Stimulated activated CD8-positive, alpha-beta memory T cell treated with anti-CD3 and anti-CD28 coated beads, Interleukin-15, amount 100 ng/mL, for 1 hour (primary cell): ENCODE data around the gene MYO7B.
A peak's percentile ranks its signal among the peaks of the same experiment; 100 is the strongest.

Experiments used
- DNase-seq: peaks from one replicate; pipeline ENCODE4 v3.0.0-alpha.2; 2020; ENCODE audit warnings: low read depth

MYO7B gene

GRCh38 chr2:127638361-127639110, 103.1 kb downstream of the MYO7B start:
- DNase-seq = no peak

DNA sequence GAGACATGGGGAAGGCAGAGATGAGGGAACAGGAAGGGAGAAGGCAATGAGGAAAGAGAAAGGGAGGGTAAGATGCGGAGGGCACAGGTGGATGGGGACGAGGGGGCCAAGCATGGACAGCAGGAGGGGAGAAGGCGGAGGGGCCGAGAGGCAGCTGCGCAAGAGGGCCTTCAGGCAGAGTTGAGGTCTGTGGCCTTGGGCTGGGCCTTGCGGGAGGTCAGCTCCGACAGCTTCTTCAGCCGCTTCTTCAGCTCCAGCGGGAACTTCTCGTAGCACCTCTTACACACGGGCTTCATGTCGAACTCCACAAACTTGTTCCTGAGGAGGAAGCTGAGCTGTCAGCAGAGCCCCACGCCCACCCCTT, 103.6 kb downstream of the MYO7B start:
- DNase-seq = no peak

GRCh38 chr2:127640082-127641072, 104.9 kb downstream of the MYO7B start:
- DNase-seq = no peak

DNA sequence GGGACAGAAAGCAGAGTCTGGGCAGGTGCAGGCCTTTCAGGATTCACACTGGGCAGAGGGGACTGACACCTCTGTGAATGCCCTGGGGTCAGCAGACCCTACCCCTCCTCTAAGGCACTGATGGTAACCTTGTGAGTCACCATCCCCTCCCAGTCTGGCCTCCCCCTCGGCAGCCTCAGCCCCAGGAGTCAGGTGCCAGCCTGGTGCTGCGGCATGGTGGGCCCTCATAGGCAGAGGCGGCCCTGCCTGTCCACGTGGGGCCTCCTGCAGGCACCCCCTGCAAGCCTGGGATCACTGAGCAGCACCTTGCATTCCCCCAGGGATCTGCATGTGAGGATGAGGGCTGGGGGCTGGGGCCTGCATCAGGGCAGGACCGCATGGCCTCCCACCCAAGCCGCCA, 105.7 kb downstream of the MYO7B start:
- no peak for DNase-seq

GRCh38 chr2:127641846-127642507, 106.5 kb downstream of the MYO7B start:
- DNase-seq = peak; percentile 12

GRCh38 chr2:127642706-127643438, 107.4 kb downstream of the MYO7B start:
- DNase-seq = no peak

DNA sequence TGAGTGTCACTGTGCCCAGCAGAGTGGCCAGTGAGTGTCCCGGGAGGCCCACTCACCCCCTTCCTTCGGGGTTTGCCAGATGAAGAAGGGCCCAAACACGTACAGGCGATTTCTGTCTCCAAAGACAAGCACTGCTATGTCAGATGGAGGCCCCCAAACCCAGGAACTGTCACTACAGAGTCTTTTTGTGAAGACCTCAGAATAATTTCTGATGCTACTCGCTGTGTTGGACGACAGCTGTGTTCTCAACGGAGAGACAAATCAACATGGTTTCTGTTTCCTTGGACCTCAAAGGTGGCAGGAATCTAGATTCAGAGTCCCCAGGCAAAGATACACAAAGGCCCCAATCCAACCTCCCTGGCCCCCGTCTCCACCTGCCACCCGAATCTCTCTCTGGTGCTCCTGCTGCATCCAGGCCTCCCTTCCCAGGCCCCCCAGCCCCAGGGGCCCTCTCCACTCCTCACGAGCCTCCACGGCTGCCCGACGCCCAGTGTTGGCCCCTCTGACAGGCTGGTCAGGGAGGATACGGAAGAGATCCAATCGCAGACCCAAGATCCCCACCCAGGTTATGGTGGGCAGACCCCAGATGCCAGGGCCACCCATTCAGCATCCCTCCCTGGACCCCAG, 108.1 kb downstream of the MYO7B start:
- no peak for DNase-seq

DNA sequence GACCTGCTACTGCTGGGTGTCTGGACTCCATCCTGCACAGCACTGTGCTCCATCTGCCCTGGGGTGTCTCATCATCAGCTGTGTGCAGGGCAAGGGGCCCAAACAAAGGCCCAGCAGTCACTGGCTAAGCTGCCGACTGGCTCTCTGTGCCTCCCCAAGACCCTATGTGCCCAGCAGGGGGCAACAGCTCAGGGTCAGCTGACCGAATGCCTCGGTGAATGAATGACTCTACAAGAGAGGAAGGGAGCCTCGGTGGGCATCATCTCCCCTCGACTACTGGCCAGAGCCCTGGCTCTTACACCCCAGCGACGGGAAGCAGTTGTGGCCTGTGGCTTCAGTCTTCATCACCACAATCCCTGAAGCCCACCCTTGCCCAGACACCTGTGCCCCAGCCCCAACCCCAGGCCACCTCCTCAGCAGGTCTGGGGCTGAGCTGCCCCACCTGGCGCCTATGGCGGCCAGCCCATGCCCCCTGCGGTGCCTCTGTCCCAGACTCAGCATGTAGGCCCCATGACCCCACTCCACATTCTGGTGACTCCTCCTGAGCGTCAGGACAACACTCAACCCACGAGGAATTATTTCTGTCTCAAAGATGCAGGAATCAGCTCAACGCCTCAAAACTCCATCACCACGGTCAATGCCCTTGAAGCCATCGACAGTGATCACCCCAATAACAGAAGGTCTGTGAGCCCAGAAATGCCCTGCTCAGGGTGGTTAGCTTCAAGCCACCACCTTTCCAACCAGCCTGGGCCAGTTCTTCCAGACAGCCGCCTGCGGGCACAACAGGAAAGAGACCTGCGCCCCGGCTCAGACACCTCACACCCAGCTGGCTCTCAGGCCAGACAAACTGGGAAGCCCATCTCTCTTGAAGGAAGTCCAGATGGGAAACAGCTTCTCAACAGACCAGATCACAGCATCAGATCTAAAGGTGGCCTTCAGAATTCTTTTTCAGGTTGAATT, 108.9 kb downstream of the MYO7B start:
- DNase-seq = no peak

DNA sequence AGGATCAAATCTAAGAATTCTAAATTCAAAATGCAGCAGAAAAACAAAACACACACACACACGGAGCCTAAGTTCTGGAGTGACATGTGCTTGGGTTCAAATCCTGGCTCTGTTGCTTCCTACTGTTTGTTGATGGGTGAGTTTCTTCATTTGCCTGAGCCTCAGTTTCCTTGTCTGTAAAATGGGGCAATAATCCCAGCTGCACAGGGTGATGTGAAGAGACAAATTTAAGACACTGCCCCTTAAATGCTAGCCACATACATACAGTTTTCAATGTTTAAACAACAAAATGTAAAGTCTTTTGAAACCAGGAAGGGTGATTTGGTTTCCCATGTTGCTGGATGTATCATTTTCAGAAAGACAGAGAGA, 109.5 kb downstream of the MYO7B start:
- no peak for DNase-seq

- DNase-seq = no peak
Measured at GRCh38 chr2:127645395-127646291, 110.2 kb downstream of the MYO7B start, which contains the start of gene GPR17. Gene GPR17 (plus strand): TSS chr2:127646153. CDS start chr2:127650736, 4,583 bp downstream.

DNA sequence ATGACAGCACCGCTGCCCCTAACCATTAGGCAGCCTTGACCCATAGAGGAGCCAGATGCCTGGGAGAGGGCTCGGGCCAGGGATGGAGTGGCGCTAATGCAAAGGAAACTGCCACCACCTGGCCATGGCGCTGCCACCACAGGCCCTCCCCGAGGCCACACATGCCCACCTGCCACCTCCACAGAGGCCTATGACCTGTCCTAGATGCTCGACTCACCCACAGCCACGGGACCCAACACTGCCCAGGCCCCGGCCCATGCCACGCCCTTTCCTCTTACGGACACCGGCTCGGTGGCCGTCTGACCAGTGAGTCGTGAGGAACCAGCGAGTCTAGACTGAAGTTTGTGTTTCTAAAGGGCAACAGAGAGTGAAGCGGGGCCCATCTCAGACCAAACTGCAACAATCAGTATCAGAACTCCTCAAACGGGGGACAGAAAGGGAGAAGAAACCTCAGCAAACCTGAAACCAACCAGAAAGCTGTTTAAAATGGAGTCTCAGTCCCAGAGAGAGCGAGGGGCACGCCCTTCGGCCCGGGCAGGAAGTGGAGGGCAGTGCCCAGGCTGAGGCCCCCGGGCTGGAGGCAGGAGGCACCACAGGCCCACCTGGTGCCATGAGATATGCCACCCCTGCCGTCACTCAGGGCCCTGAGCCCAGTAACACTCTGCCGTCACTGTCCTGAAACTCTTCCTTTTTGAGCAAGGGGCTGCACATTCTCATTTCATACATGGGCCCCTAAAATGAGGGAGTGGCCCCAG, 111.2 kb downstream of the MYO7B start:
- no peak for DNase-seq

GRCh38 chr2:127647242-127648190, 112.0 kb downstream of the MYO7B start:
- DNase-seq = no peak

DNA sequence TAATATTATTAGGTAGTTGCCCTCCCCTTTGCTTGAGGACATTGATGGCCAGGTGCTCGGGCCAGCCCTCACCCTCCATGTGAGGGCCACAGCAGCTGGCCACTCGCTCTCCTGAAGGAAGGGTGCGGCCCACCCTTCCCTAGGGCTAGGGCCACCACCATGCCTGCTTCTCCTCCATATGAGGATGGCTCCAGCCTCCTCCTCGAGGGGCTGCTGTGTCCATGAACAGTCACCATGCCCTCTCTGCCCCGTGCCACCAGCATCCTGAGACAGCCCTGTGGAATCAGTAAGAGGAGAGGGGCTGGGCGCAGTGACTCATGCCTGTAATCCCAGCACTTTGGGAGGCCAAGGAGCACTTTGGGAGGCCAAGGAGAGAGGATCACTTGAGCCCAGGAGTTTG, 112.8 kb downstream of the MYO7B start:
- DNase-seq = no peak

GRCh38 chr2:127649100-127649611, 113.7 kb downstream of the MYO7B start:
- no peak for DNase-seq

DNA sequence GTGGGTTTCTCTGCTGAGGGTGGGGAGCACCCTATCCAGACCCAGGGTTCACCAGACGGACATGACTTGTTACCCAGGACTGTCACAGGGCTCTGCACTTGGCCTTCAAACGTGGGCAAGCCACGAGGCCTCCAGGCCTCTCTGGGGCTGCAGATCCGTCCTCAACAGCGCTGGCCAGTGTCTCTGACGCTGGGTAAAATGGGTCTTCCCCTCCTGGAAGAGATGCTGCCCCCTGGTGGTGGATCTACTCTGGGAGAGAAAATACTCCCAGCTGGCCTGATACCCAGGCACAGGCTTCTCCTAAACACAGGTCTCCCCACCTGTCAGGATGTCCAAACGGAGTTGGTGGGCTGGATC, 114.2 kb downstream of the MYO7B start:
- DNase-seq = peak; percentile 79

- DNase-seq = no peak
Measured at GRCh38 chr2:127650041-127650784, 114.7 kb downstream of the MYO7B start.
